ENCODE measurements around the gene LARGE2. TPM values are rescaled to one million over a fixed set of nuclear protein-coding genes. Genes with fewer than 3 reads are reported as not detected.
A peak's percentile ranks its signal among the peaks of the same experiment; 100 is the strongest.

The LARGE2 gene
- total and polyA plus RNA-seq, 2 experiments from 2014 or later: 89.8 to 107 TPM

- TF ChIP-seq REST (IDR thresholded peaks at IDR 0.05; ENCODE audit: unreplicated experiment): no peak
- TF ChIP-seq ZNF331 (CRISPR knock-in tag; IDR thresholded peaks at IDR 0.05; ENCODE audit: low read depth): no peak
Observed at GRCh38 chr11:45906096-45906682, 16.3 kb upstream of the LARGE2 start (continued).

- Mint-ChIP-seq H3K27me3 (ENCODE audit: insufficient read depth, low read depth, poor library complexity) (peaks cover 23% of the 10 kb centered on the region), H3K9me3 (no peaks in the 10 kb centered on the region), H3K4me3 (no peak within 1 kb of the TSS), H3K4me1 (no peaks in the 10 kb centered on the region; the same call in 2 of the 3 replicates), H3K27ac (no peak within 1 kb of the TSS; the same call in 1 of the 2 replicates), H3K36me3 (ENCODE audit: low read depth) (peaks cover 25% of the 10 kb centered on the region)
- H3K27ac ChIP-seq (ENCODE audit: low read depth): peak within 1 kb of the TSS; percentile 69; the same call in 1 of the 2 replicates
- no peaks in the 10 kb centered on the region for H3K79me2 ChIP-seq (replicated peaks; ENCODE audit: insufficient read depth)
- no peak within 1 kb of the TSS for H2AFZ ChIP-seq
- TF ChIP-seq, protein P1, sequence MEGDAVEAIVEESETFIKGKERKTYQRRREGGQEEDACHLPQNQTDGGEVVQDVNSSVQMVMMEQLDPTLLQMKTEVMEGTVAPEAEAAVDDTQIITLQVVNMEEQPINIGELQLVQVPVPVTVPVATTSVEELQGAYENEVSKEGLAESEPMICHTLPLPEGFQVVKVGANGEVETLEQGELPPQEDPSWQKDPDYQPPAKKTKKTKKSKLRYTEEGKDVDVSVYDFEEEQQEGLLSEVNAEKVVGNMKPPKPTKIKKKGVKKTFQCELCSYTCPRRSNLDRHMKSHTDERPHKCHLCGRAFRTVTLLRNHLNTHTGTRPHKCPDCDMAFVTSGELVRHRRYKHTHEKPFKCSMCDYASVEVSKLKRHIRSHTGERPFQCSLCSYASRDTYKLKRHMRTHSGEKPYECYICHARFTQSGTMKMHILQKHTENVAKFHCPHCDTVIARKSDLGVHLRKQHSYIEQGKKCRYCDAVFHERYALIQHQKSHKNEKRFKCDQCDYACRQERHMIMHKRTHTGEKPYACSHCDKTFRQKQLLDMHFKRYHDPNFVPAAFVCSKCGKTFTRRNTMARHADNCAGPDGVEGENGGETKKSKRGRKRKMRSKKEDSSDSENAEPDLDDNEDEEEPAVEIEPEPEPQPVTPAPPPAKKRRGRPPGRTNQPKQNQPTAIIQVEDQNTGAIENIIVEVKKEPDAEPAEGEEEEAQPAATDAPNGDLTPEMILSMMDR (conservative IDR thresholded peaks at IDR 0.05; ENCODE audit: low read depth in 2 of 2): no peak
- TF ChIP-seq JUNB (IDR thresholded peaks at IDR 0.05; ENCODE audit: unreplicated experiment) (no peak), REST (IDR thresholded peaks at IDR 0.05; ENCODE audit: unreplicated experiment) (no peak), NANOG (IDR thresholded peaks at IDR 0.05; ENCODE audit: borderline replicate concordance) (no peak)
- no peak within 1 kb of the TSS for H3K4me2 ChIP-seq
- no peaks in the 10 kb centered on the region for H3K4me1 ChIP-seq (ENCODE audit: insufficient read depth)
- no peaks in the 10 kb centered on the region for H3K27me3 ChIP-seq (ENCODE audit: insufficient read depth)
- H3K36me3 ChIP-seq (ENCODE audit: insufficient read depth): no peaks in the 10 kb centered on the region
- H3K9me2 ChIP-seq (ENCODE audit: insufficient read depth): no peaks in the 10 kb centered on the region
- no peak within 1 kb of the TSS for H3K4me3 ChIP-seq
- ATAC-seq (peak; percentile 21), DNase-seq (ENCODE audit: low spot score) (no peak)
- peaks cover 7% of the 10 kb centered on the region; the same call in 1 of the 2 replicates for H4K20me1 ChIP-seq (replicated peaks; ENCODE audit: insufficient read depth)
- no peaks in the 10 kb centered on the region for H3F3A ChIP-seq (replicated peaks; ENCODE audit: low read depth)
Observed at GRCh38 chr11:45906965-45907611, 15.4 kb upstream of the LARGE2 start, which contains the start of gene FREY1. FREY1 (minus strand) TSS chr11:45907271; CDS start chr11:45907245, 26 bp downstream.
